Adrenal gland (tissue), 12 donors: Measurements from ENCODE around the gene PCID2. TPM values are rescaled to one million over a fixed set of nuclear protein-coding genes. Genes with fewer than 3 reads are reported as not detected.

Experiments
- DNase-seq, 7 donors: peaks; one replicate each; pipeline ENCODE4 v3.0.0-alpha.2; 2019 to 2020
- H3K27ac ChIP-seq, 5 donors: fragments of 200-600 bp; sonication (generic) in 4 of 5; 1 replicate in 3 of 5; 2 replicates in 2 of 5; pipeline versions ENCODE4 v1.5.1 to v1.8.0; 2016 to 2020; ENCODE audit warnings: mild to moderate bottlenecking in 1 of 5
- H3K27me3 ChIP-seq: fragments of 200-600 bp; 2 replicates; pipeline ENCODE4 v1.8.0; 2021
- H3K36me3 ChIP-seq, 2 donors: fragments of 200-600 bp; replicated peaks in 1 of 2; 1 replicate in 1 of 2; 2 replicates in 1 of 2; pipeline versions ENCODE4 v1.5.1 to v1.8.0; 2018 to 2022
- H3K4me1 ChIP-seq, 2 donors: fragments of 200-600 bp; replicated peaks in 1 of 2; 1 replicate in 1 of 2; 2 replicates in 1 of 2; pipeline versions ENCODE4 v1.5.1 to v1.8.0; 2018 to 2021
- H3K4me3 ChIP-seq, 4 donors: fragments of 200-600 bp; sonication (generic) in 3 of 4; one replicate each; pipeline ENCODE4 v1.5.1; 2016 to 2018
- H3K9me3 ChIP-seq, 3 donors: fragments of 200-600 bp; sonication (generic) in 1 of 3; replicated peaks in 1 of 3; 1 replicate in 2 of 3; 2 replicates in 1 of 3; pipeline versions ENCODE4 v1.5.1 to v1.8.0; 2016 to 2021
- POLR2A ChIP-seq, 2 donors: fragments of 450-650 bp; IDR thresholded peaks; one replicate each; pipeline ENCODE4 v1.6.1; 2017; ENCODE audit warnings: antibody characterized with exemption in 2 of 2, mild to moderate bottlenecking in 2 of 2, moderate library complexity in 1 of 2
- WGBS, 4 donors: extraction: QIAGEN DNeasy Blood & Tissue Kit in 2 of 4; methylation state at CpG; one replicate each; pipeline versions ENCODE4 v1.1.5 to v1.1.7; 2013 to 2017; 5-methylcytosine and 5-hydroxymethylcytosine counted together
- intact Hi-C, 2 donors: fragments of 100-400 bp; cut with DNase I; formaldehyde crosslinking; loops; one replicate each; pipeline versions ENCODE4 v1.14.1 to v1.15.0; 2022 to 2023
- polyA plus RNA-seq, 3 donors: library from polyadenylated mRNA; stranded (reverse); fragments of 200-250 nt in 2 of 3; fragments of 350-450 nt in 1 of 3; fragmentation: Illumina TruSeq in 1 of 3; extraction: RNeasy Lipid Tissue Mini Kit (QIAGEN cat#74804) in 1 of 3; gene quantifications; one replicate each; pipeline ENCODE4 v1.2.3, GENCODE V29; 2013 to 2014
- total RNA-seq, 9 donors: library from RNA; depleted of rRNA in 4 of 9; stranded (reverse); fragments of >200 nt in 4 of 9; fragments of 120-200 nt in 1 of 9; fragmentation: NEBNext Ultra II Directional in 1 of 9; extraction: Animal tissue kit (Norgen Biotek cat#: 25700) in 1 of 9; gene quantifications; one replicate each; pipeline versions ENCODE4 v1.1.0 to v1.2.4, GENCODE V29; 2013 to 2023
- TF ChIP-seq, protein P1 (sequence below), 6 experiments: fragments of 450-650 bp in 4 of 6; fragments of 200-600 bp in 2 of 6; sonication (generic) in 1 of 6; IDR thresholded peaks; 1 replicate in 5 of 6; 2 replicates in 1 of 6; pipeline versions ENCODE4 v1.5.1 to v1.8.0; 2016 to 2021; ENCODE audit warnings: antibody characterized with exemption in 6 of 6, mild to moderate bottlenecking in 2 of 6, moderate library complexity in 1 of 6
- donor health status: healthy with polysubstance abuse.
- donor health status: Bipolar disorder and iron deficiency.
- donor health status: DM: yes; HTN: yes; CAD: no.
- donor health status: DM: no; HTN: no; CAD: no.
- donor health status: DM: no; HTN: no; CAD: no.
- donor health status: DM: yes; HTN: yes; CAD: no.

PCID2 gene
- total and polyA plus RNA-seq, 12 donors: 26.4 to 87.2 (median 45.3) TPM

DNA sequence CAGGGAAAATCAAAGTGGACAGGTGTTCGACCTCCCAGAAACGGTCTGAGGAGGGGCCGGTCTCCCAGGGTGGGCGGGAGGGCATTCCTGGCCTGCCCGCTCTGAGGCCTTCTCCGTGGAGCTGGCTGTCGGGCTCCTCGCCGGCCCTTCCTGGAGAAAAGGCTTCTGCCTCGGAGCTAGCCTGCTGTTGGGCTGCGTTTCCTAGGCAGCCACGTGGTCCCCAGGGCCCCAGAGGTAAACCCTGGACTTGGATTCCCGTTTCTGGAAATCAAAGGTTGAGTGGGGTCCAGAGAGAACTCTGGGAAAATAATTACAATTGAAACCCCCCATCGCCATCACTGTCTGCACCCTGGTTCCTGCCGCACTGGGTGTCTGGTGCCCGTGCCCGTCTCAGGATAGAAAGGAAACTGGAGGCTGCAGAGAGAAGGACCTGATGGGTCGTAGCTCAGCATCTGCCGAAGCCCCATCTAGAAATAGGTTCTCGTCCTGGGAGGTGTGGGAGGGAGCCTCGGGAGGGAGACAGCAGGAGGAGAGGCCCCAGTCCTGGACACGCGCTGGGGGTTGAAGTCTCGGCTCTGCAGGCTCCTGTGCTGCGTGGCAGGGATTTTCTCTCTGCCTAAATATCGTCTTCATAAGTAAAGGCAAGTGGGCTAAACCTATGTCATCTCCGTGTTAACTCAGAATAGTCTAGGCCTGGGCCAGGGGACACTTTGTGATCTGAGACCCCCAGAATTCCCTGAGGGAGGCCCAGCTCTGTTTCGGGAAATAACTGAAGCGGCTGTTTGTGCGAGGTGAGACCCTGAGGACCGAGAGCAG is 57.7 kb downstream of the PCID2 start:
- no peaks in the 10 kb centered on the region for H3K36me3 ChIP-seq
- no peak overlapping the region for H3K4me3 ChIP-seq
- DNase-seq: peak in 1 of 7 donors; percentile 46
- intact Hi-C loops: no loop called here
- 91 to 94% (median 93%) methylated on average over 18 to 31 of the region's 31 CpGs for WGBS, 4 donors
- no peak overlapping the region for H3K27ac ChIP-seq
- TF ChIP-seq, protein P1, sequence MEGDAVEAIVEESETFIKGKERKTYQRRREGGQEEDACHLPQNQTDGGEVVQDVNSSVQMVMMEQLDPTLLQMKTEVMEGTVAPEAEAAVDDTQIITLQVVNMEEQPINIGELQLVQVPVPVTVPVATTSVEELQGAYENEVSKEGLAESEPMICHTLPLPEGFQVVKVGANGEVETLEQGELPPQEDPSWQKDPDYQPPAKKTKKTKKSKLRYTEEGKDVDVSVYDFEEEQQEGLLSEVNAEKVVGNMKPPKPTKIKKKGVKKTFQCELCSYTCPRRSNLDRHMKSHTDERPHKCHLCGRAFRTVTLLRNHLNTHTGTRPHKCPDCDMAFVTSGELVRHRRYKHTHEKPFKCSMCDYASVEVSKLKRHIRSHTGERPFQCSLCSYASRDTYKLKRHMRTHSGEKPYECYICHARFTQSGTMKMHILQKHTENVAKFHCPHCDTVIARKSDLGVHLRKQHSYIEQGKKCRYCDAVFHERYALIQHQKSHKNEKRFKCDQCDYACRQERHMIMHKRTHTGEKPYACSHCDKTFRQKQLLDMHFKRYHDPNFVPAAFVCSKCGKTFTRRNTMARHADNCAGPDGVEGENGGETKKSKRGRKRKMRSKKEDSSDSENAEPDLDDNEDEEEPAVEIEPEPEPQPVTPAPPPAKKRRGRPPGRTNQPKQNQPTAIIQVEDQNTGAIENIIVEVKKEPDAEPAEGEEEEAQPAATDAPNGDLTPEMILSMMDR (IDR thresholded peaks at IDR 0.05): no peak
- no peak for TF ChIP-seq POLR2A (IDR thresholded peaks at IDR 0.05)
- H3K9me3 ChIP-seq: no peaks in the 10 kb centered on the region
- H3K27me3 ChIP-seq: no peaks in the 10 kb centered on the region
- H3K4me1 ChIP-seq: peaks cover 16 to 24% of the 10 kb centered on the region in 2 donors

DNA sequence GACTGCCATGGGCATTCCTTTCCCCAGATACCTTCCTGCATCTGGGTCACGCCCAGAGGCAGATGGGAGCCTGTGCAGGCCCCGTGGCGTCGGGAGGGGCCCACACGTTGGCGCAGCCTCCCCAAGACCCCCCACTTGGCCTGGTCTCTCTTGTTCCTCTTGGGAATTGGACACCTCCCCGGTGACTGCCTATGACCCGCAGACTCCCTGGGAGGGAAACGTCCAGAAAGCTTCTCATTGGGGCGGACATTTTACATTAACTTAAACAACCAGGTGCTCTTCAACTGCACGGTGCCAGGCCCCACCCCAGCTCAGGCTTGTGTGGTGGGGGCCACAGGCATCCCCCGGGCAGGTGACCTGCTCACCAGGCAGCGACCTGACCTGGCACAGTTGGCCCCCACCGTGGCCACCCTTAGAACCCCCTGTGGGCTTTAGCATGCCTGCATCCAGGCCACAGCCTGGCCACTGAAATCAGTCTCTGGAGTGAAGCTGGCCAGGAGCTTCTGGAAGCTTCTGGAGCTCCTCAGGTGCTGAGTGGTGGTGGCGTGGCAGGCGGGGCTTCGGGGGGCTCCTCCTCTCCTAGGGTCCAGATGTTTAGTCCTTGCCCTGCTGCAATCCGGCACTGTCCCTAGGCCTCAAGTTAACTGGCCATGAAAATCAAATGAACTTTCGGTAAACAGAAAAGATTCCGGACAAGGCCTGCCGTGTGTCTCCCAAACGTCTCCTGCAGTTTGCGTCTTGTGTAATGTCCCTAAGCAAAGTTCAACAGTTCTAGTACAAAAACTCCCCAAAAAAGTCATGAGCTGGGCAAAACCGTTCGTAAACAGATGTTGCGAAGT is 58.5 kb downstream of the PCID2 start:
- Histone ChIP-seq H3K27me3 (no peaks in the 10 kb centered on the region), H3K36me3 (no peaks in the 10 kb centered on the region), H3K4me3 (no peak overlapping the region), H3K9me3 (no peaks in the 10 kb centered on the region), H3K27ac (no peak overlapping the region), H3K4me1 (peaks cover 16 to 24% of the 10 kb centered on the region in 2 donors)
- no peak for DNase-seq
- TF ChIP-seq, protein P1 (IDR thresholded peaks at IDR 0.05): no peak
- no peak for TF ChIP-seq POLR2A (IDR thresholded peaks at IDR 0.05)
- intact Hi-C loops: no loop called here
- 90 to 93% (median 92%) methylated on average over 18 to 26 of the region's 26 CpGs for WGBS, 4 donors

DNA sequence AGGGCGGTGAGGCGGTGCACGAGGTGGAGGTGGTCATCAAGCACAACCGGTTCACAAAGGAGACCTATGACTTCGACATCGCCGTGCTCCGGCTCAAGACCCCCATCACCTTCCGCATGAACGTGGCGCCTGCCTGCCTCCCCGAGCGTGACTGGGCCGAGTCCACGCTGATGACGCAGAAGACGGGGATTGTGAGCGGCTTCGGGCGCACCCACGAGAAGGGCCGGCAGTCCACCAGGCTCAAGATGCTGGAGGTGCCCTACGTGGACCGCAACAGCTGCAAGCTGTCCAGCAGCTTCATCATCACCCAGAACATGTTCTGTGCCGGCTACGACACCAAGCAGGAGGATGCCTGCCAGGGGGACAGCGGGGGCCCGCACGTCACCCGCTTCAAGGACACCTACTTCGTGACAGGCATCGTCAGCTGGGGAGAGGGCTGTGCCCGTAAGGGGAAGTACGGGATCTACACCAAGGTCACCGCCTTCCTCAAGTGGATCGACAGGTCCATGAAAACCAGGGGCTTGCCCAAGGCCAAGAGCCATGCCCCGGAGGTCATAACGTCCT is 59.4 kb downstream of the PCID2 start:
- TF ChIP-seq, protein P1 (IDR thresholded peaks at IDR 0.05): no peak
- no peak for TF ChIP-seq POLR2A (IDR thresholded peaks at IDR 0.05)
- Histone ChIP-seq H3K4me1 (peaks cover 16 to 20% of the 10 kb centered on the region in 2 donors), H3K9me3 (no peaks in the 10 kb centered on the region), H3K36me3 (no peaks in the 10 kb centered on the region), H3K27me3 (no peaks in the 10 kb centered on the region), H3K27ac (no peak overlapping the region), H3K4me3 (no peak overlapping the region)
- peak in 3 of 7 donors; percentile 47 to 50 (median 49) for DNase-seq
- 75 to 94% (median 80%) methylated on average over 15 to 38 of the region's 38 CpGs for WGBS, 4 donors
- intact Hi-C loops: no loop called here

DNA sequence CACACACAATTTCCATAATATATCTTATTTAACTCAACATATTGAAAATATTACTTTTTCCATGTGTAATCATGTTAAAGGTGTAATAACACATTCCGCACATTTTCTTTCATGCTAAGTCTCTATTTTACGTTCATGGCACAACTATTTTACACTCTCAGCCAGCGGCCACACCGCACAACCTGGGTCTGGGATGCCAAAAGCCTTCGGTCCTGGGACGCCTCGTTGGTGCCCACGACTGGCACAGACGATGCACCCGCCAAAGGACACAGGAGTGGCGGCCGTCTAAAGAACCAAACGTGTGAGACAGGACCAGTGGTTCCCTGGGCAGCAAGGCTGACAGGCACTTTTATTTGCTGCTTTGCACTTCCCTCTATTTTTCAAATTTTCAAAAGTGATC is 60.1 kb downstream of the PCID2 start:
- no peak for TF ChIP-seq POLR2A (IDR thresholded peaks at IDR 0.05)
- TF ChIP-seq, protein P1 (IDR thresholded peaks at IDR 0.05): no peak
- Histone ChIP-seq H3K27ac (no peak overlapping the region), H3K4me3 (no peak overlapping the region), H3K36me3 (no peaks in the 10 kb centered on the region), H3K27me3 (no peaks in the 10 kb centered on the region), H3K4me1 (peaks cover 15 to 17% of the 10 kb centered on the region in 2 donors), H3K9me3 (no peaks in the 10 kb centered on the region)
- no peak for DNase-seq
- intact Hi-C loops: no loop called here
- 94 to 95% (median 94%) methylated on average over 13 of the region's 13 CpGs for WGBS, 4 donors
